Erythroblast (primary cell): ENCODE results near the gene COL4A2.

Source experiments
- GATA1 ChIP-seq: IDR thresholded peaks from 2 replicates; pipeline ENCODE4 v1.6.1; 2011; ENCODE audit warnings: low read depth, mild to moderate bottlenecking, control low read depth, low read length, moderate library complexity
- POLR2A ChIP-seq: IDR thresholded peaks from 2 replicates; pipeline ENCODE4 v1.6.1; 2011; ENCODE audit warnings: mild to moderate bottlenecking, low read length

- TF ChIP-seq POLR2A (no peak), GATA1 (no peak)
These were observed 39.0 kb upstream of the COL4A2 start for GRCh38 chr13:110268061-110268460.
